ENCODE measurements around the gene CDC6.

Gene CDC6

GRCh38 chr17:40345161-40345993 lies 57.7 kb downstream of the CDC6 start:
- H3K9me3 ChIP-seq (ENCODE audit: control insufficient read depth, insufficient read depth, low read depth, low read length): no peaks in the 10 kb centered on the region
- H3K4me1 ChIP-seq (ENCODE audit: control insufficient read depth, insufficient read depth, low read length): peaks cover 28% of the 10 kb centered on the region
- H3K36me3 ChIP-seq (ENCODE audit: control insufficient read depth in 2 of 2, insufficient read depth in 1 of 2, low read length in 2 of 2): peaks cover 0 to 22% of the 10 kb centered on the region in 2 experiments; a peak in 2 of 3 replicates
- H3K4me3 ChIP-seq (ENCODE audit: low read depth, low read length): peak overlapping the region; percentile 44
- ChIA-PET CTCF (interaction anchor here (0.7 to 5.3 kb wide), 10 partner anchors 10 to 143 kb away, joined by 3 to 67 read pairs (median 4); no protein-coding TSS in a partner anchor), POLR2A (interaction anchor here (0.5 to 4.4 kb wide), 13 partner anchors 9 to 1343 kb away, joined by 3 to 33 read pairs (median 5); partner anchors contain the start of genes EIF1, GJD3, TOP2A and WIPF2)
- H3K27ac ChIP-seq (ENCODE audit: extremely low read depth, low read depth, low read length): peak overlapping the region; percentile 28; the same call in 1 of the 2 replicates
- TF ChIP-seq ZNF768 (tag by site-specific recombination; IDR thresholded peaks at IDR 0.05) (no peak), ZNF600 (tag by site-specific recombination; IDR thresholded peaks at IDR 0.05) (peak; percentile 80), ZNF394 (tag by site-specific recombination; IDR thresholded peaks at IDR 0.05; ENCODE audit: borderline replicate concordance) (peak; percentile 41; the same call in 1 of the 2 replicates), ZNF792 (tag by site-specific recombination; IDR thresholded peaks at IDR 0.05) (no peak), ZNF501 (tag by site-specific recombination; IDR thresholded peaks at IDR 0.05) (peak; percentile 50; the same call in 1 of the 2 replicates), GLIS2 (tag by site-specific recombination; IDR thresholded peaks at IDR 0.05) (peak; percentile 55), PRDM10 (tag by site-specific recombination; IDR thresholded peaks at IDR 0.05) (peak; percentile 68), ZBTB26 (tag by site-specific recombination; optimal IDR thresholded peaks at IDR 0.05) (peak; percentile 42), SP3 (tag by site-specific recombination; IDR thresholded peaks at IDR 0.05) (peak; percentile 62), ZFHX2 (tag by site-specific recombination; conservative IDR thresholded peaks at IDR 0.05) (peak; percentile 63; the same call in 1 of the 2 replicates), KLF8 (tag by site-specific recombination; IDR thresholded peaks at IDR 0.05) (0 out of 2 replicates have a peak, but pooled peaks have one; percentile 49), SP2 (tag by site-specific recombination; IDR thresholded peaks at IDR 0.05) (peak; percentile 79), ZNF404 (tag by site-specific recombination; IDR thresholded peaks at IDR 0.05) (no peak), ZFP37 (tag by site-specific recombination; IDR thresholded peaks at IDR 0.05) (no peak), PATZ1 (tag by site-specific recombination; IDR thresholded peaks at IDR 0.05) (peak; percentile 90), WT1 (tag by site-specific recombination; IDR thresholded peaks at IDR 0.05) (peak; percentile 9; the same call in 1 of the 2 replicates), HIC1 (tag by site-specific recombination; IDR thresholded peaks at IDR 0.05) (peak; percentile 74), KLF1 (tag by site-specific recombination; IDR thresholded peaks at IDR 0.05) (peak; percentile 85), ZBTB48 (tag by site-specific recombination; IDR thresholded peaks at IDR 0.05) (peak; percentile 78; the same call in 1 of the 2 replicates), ZEB2 (tag by site-specific recombination; IDR thresholded peaks at IDR 0.05) (0 out of 2 replicates have a peak, but pooled peaks have one; percentile 23), ZNF341 (tag by site-specific recombination; IDR thresholded peaks at IDR 0.05; ENCODE audit: low read depth) (peak; percentile 41), GLI4 (tag by site-specific recombination; IDR thresholded peaks at IDR 0.05) (no peak), ZBTB17 (tag by site-specific recombination; IDR thresholded peaks at IDR 0.05) (peak; percentile 69)
- TF ChIP-seq, protein P1, sequence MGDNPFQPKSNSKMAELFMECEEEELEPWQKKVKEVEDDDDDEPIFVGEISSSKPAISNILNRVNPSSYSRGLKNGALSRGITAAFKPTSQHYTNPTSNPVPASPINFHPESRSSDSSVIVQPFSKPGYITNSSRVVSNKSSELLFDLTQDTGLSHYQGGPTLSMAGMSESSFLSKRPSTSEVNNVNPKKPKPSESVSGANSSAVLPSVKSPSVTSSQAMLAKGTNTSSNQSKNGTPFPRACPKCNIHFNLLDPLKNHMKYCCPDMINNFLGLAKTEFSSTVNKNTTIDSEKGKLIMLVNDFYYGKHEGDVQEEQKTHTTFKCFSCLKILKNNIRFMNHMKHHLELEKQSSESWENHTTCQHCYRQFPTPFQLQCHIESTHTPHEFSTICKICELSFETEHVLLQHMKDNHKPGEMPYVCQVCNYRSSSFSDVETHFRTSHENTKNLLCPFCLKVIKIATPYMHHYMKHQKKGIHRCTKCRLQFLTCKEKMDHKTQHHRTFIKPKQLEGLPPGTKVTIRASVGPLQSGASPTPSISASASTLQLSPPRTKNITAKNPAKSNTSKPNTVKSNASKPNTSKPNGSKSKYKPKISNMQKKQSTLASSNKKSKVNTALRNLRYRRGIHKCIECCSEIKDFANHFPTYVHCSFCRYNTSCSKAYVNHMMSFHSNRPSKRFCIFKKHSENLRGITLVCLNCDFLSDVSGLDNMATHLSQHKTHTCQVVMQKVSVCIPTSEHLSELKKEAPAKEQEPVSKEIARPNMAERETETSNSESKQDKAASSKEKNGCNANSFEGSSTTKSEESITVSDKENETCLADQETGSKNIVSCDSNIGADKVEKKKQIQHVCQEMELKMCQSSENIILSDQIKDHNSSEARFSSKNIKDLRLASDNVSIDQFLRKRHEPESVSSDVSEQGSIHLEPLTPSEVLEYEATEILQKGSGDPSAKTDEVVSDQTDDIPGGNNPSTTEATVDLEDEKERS (tag by site-specific recombination; IDR thresholded peaks at IDR 0.05): no peak

Data from HEK293 (cell line).